Endothelial cell of umbilical vein (primary cell): ENCODE data around the gene GH1. TPM values are rescaled to one million over a fixed set of nuclear protein-coding genes. Genes with fewer than 3 reads are reported as not detected.
"Not testable (repeated sequence)": the region's sequence is repeated elsewhere in the genome, so short reads cannot be mapped to it uniquely, and the experiment has no call there.

Source experiments
- BruUV-seq: library from RNA; stranded (reverse); fragments of 400-500 nt; replicated peaks from 2 replicates; lab custom pipeline; 2021; lab: Mats Ljungman, UMichigan
- CTCF ChIA-PET: fragments of 300-600, 350-600 bp; sonication (Branson Sonifier 250); formaldehyde crosslinking; loops from one replicate; lab custom pipeline; 2021; ENCODE audit warnings: antibody characterized with exemption, inconsistent platforms; lab: Charles Lee
- POLR2A ChIA-PET: fragments of 300-600, 350-600 bp; sonication (Branson Sonifier 250); formaldehyde crosslinking; loops from one replicate; lab custom pipeline; 2021; ENCODE audit warnings: antibody characterized with exemption, inconsistent platforms; lab: Charles Lee
- DNase-seq: peaks from one replicate; pipeline ENCODE4 v3.0.0-alpha.2; 2011; ENCODE audit warnings: low read depth, low spot score
- FAIRE-seq: peaks from 2 replicates; lab custom pipeline; 2011; peaks lifted over from hg19 to GRCh38; lab: Jason Lieb, UNC
- H2AFZ ChIP-seq: 2 replicates; pipeline ENCODE4 v1.6.0; 2012; ENCODE audit warnings: low read depth, low read length, control low read depth, inconsistent platforms
- H3K27ac ChIP-seq: 2 replicates; pipeline ENCODE4 v1.5.1; 2011; ENCODE audit warnings: low read depth, mild to moderate bottlenecking, control low read depth, low read length, moderate library complexity; ENCODE audit not compliant: insufficient read depth
- H3K27me3 ChIP-seq, 2 experiments: 2 replicates each; pipeline versions ENCODE4 v1.6.0 to v1.6.1; 2011; ENCODE audit warnings: low read length in 2 of 2, mixed read lengths in 1 of 2; ENCODE audit not compliant: control insufficient read depth in 2 of 2, insufficient read depth in 2 of 2
- H3K36me3 ChIP-seq, 2 experiments: 2 replicates in 1 of 2; 3 replicates in 1 of 2; pipeline ENCODE4 v1.5.1; 2011; ENCODE audit warnings: low read length in 2 of 2, mild to moderate bottlenecking in 1 of 2, moderate library complexity in 1 of 2; ENCODE audit not compliant: control insufficient read depth in 2 of 2, insufficient read depth in 2 of 2; ENCODE audit errors: extremely low read depth in 1 of 2
- H3K4me1 ChIP-seq: 3 replicates; pipeline ENCODE4 v1.5.1; 2011; ENCODE audit warnings: mild to moderate bottlenecking, low read length; ENCODE audit not compliant: control insufficient read depth, insufficient read depth; ENCODE audit errors: extremely low read depth
- H3K4me2 ChIP-seq: 2 replicates; pipeline ENCODE4 v1.6.1; 2011; ENCODE audit warnings: low read length, control low read depth, mixed read lengths; ENCODE audit not compliant: insufficient read depth
- H3K4me3 ChIP-seq, 3 experiments: fragments of 200-600 bp in 1 of 3; sonication (generic), shearing (Covaris generic) in 1 of 3; replicated peaks in 1 of 3; 2 replicates each; pipeline ENCODE4 v1.5.1; 2011 to 2016; ENCODE audit warnings: control low read depth in 3 of 3, low read length in 3 of 3, mild to moderate bottlenecking in 2 of 3, inconsistent platforms in 1 of 3, low read depth in 1 of 3, moderate library complexity in 1 of 3; ENCODE audit not compliant: insufficient read depth in 1 of 3
- H3K79me2 ChIP-seq: 2 replicates; pipeline ENCODE4 v1.6.0; 2012; ENCODE audit warnings: low read length, inconsistent platforms; ENCODE audit not compliant: control insufficient read depth, insufficient read depth
- H3K9ac ChIP-seq: replicated peaks from 2 replicates; pipeline ENCODE3; 2011; ENCODE audit warnings: low read length, control low read depth; ENCODE audit not compliant: insufficient read depth; ENCODE audit errors: extremely low read depth
- H3K9me1 ChIP-seq: replicated peaks from 3 replicates; pipeline ENCODE4 v1.6.0; 2011; ENCODE audit warnings: mild to moderate bottlenecking, low read length; ENCODE audit not compliant: control insufficient read depth, insufficient read depth; ENCODE audit errors: extremely low read depth
- H3K9me3 ChIP-seq: replicated peaks from 2 replicates; pipeline ENCODE4 v1.5.1; 2012; ENCODE audit warnings: low read length, inconsistent platforms; ENCODE audit not compliant: control insufficient read depth, insufficient read depth
- H4K20me1 ChIP-seq: replicated peaks from 2 replicates; pipeline ENCODE3; 2011; ENCODE audit warnings: mild to moderate bottlenecking, low read length; ENCODE audit not compliant: control insufficient read depth, insufficient read depth; ENCODE audit errors: extremely low read depth
- EZH2 ChIP-seq: IDR thresholded peaks from 2 replicates; pipeline ENCODE4 v1.6.1; 2012; ENCODE audit warnings: borderline replicate concordance, low read depth, mild to moderate bottlenecking, moderate library complexity, low read length, inconsistent platforms; ENCODE audit not compliant: severe bottlenecking
- dilution Hi-C: fragments of 300-500 bp; cut with MboI; formaldehyde crosslinking; loops from one replicate; pipeline ENCODE4 v1.15.0; 2019; ENCODE audit warnings: low sequenced_read_pairs; ENCODE audit not compliant: extremely low pct_ligation_motif_present
- intact Hi-C: fragments of 100-400 bp; cut with micrococcal nuclease; formaldehyde crosslinking; loops from one replicate; pipeline ENCODE4 v1.10.0; 2022
- polyA plus RNA-seq, 4 experiments: library from polyadenylated mRNA; depleted of rRNA in 3 of 4; stranded (reverse) in 3 of 4; unstranded in 1 of 4; fragments of >200 nt; gene quantifications; 2 replicates each; pipeline versions ENCODE4 v1.2.1 to v1.2.3, GENCODE V29; 2011 to 2012; ENCODE audit warnings: missing spikeins in 1 of 4
- total RNA-seq: library from RNA; stranded (reverse); gene quantifications from 2 replicates; pipeline ENCODE4 v1.2.3, GENCODE V29; 2021

GH1 gene
- total and polyA plus RNA-seq, 2 donors (not counting 3 experiments of a cell fraction or from before 2014, with no cell fraction given) = not detected

DNA sequence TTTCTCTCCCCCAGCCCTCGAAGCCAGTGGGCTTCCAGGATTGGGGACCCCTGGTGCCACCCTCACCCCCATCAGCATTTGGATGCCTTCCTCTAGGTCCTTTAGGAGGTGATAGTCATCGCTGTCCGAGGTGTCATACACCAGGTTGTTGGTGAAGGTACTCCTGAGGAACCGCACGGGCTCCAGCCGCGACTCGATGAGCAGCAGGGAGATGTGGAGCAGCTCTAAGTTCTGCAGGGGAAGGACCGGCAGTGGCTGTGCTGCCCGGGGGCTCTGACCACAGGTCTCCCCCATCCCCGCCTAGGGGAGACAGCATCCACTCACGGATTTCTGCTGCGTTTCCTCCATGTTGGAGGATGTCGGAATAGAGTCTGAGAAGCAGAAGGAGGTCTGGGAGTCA lies 8.5 kb downstream of the GH1 start:
- H2AFZ ChIP-seq = no peak overlapping the region
- DNase-seq = no peak
- no peak for TF ChIP-seq EZH2
- no peaks in the 10 kb centered on the region for H3K79me2 ChIP-seq
- peaks cover 6 to 8% of the 10 kb centered on the region in 2 experiments for H3K27me3 ChIP-seq
- H3K4me3 ChIP-seq = no peak overlapping the region
- no peaks in the 10 kb centered on the region for H4K20me1 ChIP-seq
- H3K4me2 ChIP-seq = no peak overlapping the region
- H3K9ac ChIP-seq = no peak overlapping the region
- POLR2A ChIA-PET = no interaction called here
- BruUV-seq = no TSS peak
- no peaks in the 10 kb centered on the region for H3K36me3 ChIP-seq
- no peaks in the 10 kb centered on the region for H3K9me1 ChIP-seq
- H3K4me1 ChIP-seq = no peaks in the 10 kb centered on the region
- dilution Hi-C loops = no loop called here
- no peak overlapping the region for H3K27ac ChIP-seq
- H3K9me3 ChIP-seq = no peaks in the 10 kb centered on the region
- intact Hi-C loops = loop anchor here (2.0 kb wide), 2 partner anchors 221 to 369 kb away; partner anchors contain the start of gene ERN1
- FAIRE-seq = no peak
- CTCF ChIA-PET = interaction anchor here (1.4 to 4.7 kb wide), 5 partner anchors 80 to 372 kb away, joined by 3 to 33 read pairs (median 25); no protein-coding TSS in a partner anchor

DNA sequence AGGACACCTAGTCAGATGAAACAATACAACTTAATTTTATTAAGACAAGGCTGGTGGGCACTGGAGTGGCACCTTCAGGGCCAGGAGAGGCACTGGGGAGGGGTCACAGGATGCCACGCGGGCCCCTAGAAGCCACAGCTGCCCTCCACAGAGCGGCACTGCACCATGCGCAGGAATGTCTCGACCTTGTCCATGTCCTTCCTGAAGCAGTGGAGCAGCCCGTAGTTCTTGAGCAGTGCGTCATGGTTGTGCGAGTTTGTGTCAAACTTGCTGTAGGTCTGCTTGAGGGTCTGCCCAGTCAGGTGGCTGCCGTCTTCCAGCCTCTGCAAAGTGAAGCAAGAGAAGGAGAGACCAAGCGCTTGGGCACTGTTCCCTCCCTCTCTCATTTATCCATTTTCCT lies 9.1 kb downstream of the GH1 start:
- H3K9me3 ChIP-seq, H3K9me1 ChIP-seq, FAIRE-seq, POLR2A ChIA-PET, H3K4me1 ChIP-seq, H2AFZ ChIP-seq, DNase-seq, H3K4me2 ChIP-seq, H3K27me3 ChIP-seq, H4K20me1 ChIP-seq, BruUV-seq, H3K9ac ChIP-seq, dilution Hi-C loops, intact Hi-C loops, H3K79me2 ChIP-seq, H3K36me3 ChIP-seq, H3K4me3 ChIP-seq, H3K27ac ChIP-seq: not testable (repeated sequence)
- CTCF ChIA-PET = interaction anchor here (3.3 to 4.7 kb wide), 3 partner anchors 81 to 224 kb away, joined by 25 to 33 read pairs (median 26); no protein-coding TSS in a partner anchor
